KOPT-K1 (cell line): ENCODE data around the gene CELF4.
"Not testable (repeated sequence)": the region's sequence is repeated elsewhere in the genome, so short reads cannot be mapped to it uniquely, and the experiment has no call there.

ENCODE experiments used
- H3K27ac ChIP-seq: fragments of 200-600 bp; sonication (generic); 2 replicates; pipeline ENCODE4 v1.5.1; 2016; ENCODE audit warnings: antibody characterized with exemption, mild to moderate bottlenecking, low read depth, low read length; ENCODE audit not compliant: poor library complexity, severe bottlenecking
- H3K36me3 ChIP-seq: fragments of 200-600 bp; sonication (generic); 2 replicates; pipeline ENCODE4 v1.5.1; 2017; ENCODE audit warnings: antibody characterized with exemption, mild to moderate bottlenecking, low read length, moderate library complexity; ENCODE audit not compliant: insufficient read depth
- H3K9me3 ChIP-seq: fragments of 200-600 bp; sonication (generic); 2 replicates; pipeline ENCODE4 v1.5.1; 2017; ENCODE audit warnings: antibody characterized with exemption, low read length, mild to moderate bottlenecking; ENCODE audit not compliant: insufficient read depth, poor library complexity, severe bottlenecking

Gene CELF4

DNA sequence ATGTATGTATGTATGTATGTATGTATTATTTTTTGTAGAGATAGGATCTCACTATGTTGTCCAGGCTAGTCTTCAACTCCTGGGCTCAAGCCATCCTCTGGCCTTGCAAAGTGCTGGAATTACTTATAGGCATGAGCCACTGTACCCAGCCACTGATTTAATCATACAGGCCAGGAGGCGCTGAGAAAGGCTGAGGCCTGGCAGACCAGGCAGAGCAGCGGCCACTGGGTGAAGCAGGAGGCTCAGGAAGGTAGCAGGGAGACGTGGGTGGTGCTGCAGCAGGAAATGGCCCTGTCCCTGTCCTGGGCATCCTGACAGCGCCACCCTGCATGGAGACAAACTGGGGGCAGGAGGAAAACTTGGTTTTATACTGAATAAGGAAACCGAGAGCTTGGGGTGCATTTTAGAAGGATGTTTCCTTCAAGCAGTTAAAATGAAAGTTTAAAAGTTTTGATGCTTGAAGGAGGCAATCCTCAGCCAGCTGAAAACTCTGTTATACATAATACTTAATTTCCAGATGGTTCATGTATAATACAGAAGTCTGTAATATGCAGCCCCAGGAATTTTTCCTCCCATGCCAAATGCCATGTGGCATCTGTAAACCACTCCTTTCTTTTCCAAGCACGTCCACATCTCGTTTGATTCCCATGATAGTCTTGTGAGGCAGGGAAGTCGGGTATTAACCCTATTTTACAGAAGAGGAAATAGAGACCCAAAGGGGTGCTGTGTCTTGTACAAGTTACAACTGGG, 182.4 kb downstream of the CELF4 start:
- H3K27ac ChIP-seq = no peak overlapping the region
- no peaks in the 10 kb centered on the region for H3K9me3 ChIP-seq
- H3K36me3 ChIP-seq = no peaks in the 10 kb centered on the region

DNA sequence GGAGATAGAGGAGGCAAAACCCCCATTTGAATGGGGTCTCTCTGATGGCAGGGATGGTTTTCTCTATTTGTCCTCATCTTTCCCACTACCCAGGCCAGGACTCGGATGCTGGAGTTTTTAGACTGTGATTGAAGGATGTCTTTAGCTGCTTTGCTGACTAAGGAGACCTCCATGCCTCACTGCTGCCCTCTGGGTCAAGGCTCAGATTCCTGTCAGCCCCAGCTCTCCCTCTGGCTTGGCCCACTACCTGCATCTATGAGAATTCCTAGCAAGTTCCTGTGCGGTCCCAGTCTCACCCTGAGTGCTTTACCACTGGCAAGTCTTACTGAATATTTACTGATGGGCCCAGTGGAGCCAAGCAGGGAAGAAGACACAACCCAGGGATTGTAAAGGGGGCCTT, 184.0 kb downstream of the CELF4 start:
- H3K36me3 ChIP-seq = no peaks in the 10 kb centered on the region
- no peak overlapping the region for H3K27ac ChIP-seq
- H3K9me3 ChIP-seq = no peaks in the 10 kb centered on the region

DNA sequence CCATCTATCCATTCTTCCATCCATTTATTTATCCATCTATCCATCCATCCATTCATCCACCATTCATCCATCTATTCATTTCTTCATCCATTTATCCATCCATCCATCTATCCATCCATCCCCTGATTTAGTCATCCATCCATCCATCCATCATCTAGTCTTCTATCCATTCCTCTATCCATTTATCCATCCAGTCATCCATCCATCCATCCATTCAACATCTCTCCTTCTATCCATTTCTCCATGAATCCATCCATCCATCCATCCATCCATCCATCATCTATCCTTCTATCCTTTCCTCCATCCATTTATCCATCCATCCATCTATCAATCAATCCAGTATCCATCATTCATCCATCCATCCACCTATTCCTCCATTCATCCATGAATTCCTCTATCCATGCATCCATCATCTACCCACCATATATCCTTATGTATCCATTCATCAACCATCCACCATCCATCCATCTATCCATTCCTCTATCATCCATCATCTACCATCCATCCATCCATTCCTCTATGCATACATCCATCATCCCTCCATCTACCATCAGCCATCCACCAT, 185.0 kb downstream of the CELF4 start:
- H3K27ac ChIP-seq = no peak overlapping the region
- H3K9me3 ChIP-seq = no peaks in the 10 kb centered on the region
- H3K36me3 ChIP-seq = no peaks in the 10 kb centered on the region

DNA sequence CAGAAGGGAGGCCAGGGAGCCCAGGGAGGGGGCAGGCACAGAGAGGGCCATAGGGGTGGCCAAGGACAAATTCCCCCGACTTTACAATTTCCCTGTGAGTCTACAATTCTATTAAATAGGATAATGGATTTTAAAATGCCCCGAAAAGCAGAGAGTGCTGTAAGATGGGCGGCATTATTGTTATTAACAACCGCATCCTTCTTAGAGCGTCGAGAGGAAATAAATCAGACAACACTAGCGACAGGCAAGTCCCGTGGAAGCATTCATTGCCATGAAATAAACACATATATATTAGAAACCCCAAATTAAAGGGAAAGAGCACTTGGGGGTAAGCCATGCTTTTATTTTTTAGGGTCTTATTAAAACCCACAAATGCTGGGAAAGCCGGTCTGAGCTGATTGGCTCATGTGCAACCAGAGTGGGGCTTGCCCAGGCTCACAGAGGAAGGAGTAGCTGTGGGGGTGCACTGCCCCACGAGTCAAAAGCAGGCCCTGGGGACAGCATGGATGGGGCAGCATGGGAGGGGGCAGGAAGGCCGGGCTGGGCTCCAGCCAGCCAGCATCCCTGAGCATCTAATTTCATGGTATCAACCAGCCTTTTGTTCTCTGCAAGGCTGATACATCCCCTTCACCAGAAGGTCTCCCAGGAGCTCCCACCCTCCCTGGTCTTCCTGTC, 187.1 kb downstream of the CELF4 start:
- H3K9me3 ChIP-seq = no peaks in the 10 kb centered on the region
- no peak overlapping the region for H3K27ac ChIP-seq
- H3K36me3 ChIP-seq = no peaks in the 10 kb centered on the region

DNA sequence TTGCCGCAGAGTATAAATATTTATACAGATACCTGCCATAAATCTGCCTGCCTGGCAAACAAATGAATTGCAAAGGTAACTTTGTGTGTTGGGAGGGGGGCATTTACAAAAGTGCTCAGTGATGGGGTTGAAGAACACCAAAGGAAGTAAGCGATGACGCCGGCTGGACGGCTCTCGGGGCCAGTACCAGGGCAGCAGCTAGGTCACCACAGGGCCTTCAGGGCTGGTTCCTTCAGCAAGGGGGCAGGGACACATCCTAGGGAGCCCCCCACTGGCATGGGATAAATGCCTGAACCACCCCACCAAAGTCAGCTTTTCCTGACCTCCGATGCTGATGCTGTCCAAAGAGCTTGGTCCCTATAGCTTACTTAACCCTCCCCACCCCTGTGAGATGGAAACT, 190.4 kb downstream of the CELF4 start:
- Histone ChIP-seq H3K27ac (no peak overlapping the region), H3K9me3 (no peaks in the 10 kb centered on the region), H3K36me3 (no peaks in the 10 kb centered on the region)

DNA sequence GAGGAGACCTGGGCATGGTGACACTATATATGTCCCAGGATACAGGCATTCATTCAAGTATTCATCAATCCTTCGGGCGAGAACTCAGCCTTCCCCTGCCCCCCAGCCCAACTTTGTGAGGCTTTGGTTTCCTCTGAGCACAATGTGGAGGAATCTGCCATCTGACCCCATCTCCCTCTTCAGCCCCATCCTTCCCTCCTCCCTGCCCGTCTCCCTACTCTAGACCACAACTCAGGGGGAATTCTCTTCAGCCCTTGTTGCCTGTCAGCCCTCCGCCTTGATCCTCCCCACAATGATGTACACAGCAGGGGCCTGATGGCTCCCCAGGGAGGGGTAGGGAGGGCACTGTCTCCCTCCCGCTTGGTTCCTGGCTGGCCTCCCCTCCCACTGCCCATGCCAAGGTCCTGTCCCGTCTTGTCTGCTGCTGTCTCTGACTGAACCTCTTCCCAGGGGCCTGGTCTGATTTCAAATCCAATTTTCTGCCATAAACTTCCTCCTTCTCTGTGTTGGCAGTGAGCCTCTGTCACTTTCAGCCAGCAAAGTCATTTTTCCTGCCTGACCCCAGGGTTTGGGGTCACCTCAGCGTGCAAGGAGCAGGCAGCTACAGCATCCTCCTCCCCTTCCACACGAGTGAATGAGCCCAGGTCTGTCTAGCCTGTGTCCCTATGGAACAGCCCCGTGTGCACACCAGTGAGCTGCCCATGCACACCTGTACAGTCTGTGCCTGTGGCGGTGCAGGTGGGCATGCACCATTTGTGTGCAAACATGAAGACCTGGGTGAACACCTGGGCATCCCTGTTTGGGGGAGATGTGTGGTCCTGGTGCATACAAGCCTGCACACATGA, 197.3 kb downstream of the CELF4 start:
- Histone ChIP-seq H3K36me3 (no peaks in the 10 kb centered on the region), H3K9me3 (no peaks in the 10 kb centered on the region), H3K27ac (no peak overlapping the region)

DNA sequence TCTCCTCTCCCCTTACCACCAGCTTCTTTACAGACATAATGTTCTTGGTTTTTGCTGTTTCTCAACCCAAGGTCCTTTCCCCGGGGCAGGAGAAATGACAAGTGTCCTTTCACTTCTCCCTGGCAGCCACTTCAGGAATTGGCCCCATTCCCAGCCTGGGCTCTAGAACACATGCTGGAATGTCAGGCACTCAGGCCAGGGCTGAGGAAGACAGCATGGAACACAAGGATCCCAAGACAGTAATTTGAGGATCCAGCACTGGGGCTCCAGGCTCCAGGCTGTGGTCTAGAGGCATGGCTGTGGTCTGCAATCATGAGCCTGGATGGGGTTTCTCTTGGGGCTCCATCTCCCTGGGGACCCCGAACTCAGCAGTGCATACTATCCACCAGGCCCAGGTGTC, 201.4 kb downstream of the CELF4 start:
- Histone ChIP-seq H3K36me3 (no peaks in the 10 kb centered on the region), H3K27ac (no peak overlapping the region), H3K9me3 (no peaks in the 10 kb centered on the region)

DNA sequence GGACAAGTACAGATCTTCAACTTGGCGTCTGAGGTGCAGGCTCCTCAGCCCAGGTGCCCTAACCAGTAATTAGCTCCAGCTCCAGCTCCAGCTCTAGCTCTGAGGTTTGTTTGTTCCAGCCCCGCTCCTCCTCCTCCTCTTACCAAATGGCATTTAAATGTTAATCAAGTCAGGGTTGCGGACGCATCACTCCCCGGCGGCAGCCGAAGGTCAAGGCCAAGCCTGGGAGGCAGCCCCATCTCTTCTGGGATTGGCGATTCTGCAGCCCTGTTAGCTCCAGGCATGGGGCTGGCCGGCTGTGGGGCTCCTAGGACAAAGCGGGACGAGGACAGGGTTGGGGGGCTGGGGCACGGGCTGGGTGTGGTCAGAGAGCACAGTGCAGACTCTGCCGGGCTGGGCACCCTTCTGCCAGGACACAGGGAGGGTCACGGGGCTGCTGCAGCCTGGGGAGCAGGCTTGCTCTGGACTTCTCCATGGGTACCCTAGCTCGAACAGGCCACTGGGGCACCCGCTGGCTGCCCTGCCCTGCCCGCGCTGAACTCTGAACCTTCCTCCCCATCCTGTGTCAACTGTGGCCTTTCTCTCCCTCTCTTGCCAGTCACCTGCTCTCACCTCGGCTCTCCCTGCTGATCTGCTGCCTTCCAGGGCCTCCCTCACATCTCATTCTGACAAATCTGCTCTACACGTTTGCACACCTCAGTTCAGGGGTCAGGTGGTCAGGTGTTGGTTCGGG, 203.3 kb downstream of the CELF4 start:
- Histone ChIP-seq H3K36me3 (no peaks in the 10 kb centered on the region), H3K27ac (no peak overlapping the region), H3K9me3 (no peaks in the 10 kb centered on the region)

DNA sequence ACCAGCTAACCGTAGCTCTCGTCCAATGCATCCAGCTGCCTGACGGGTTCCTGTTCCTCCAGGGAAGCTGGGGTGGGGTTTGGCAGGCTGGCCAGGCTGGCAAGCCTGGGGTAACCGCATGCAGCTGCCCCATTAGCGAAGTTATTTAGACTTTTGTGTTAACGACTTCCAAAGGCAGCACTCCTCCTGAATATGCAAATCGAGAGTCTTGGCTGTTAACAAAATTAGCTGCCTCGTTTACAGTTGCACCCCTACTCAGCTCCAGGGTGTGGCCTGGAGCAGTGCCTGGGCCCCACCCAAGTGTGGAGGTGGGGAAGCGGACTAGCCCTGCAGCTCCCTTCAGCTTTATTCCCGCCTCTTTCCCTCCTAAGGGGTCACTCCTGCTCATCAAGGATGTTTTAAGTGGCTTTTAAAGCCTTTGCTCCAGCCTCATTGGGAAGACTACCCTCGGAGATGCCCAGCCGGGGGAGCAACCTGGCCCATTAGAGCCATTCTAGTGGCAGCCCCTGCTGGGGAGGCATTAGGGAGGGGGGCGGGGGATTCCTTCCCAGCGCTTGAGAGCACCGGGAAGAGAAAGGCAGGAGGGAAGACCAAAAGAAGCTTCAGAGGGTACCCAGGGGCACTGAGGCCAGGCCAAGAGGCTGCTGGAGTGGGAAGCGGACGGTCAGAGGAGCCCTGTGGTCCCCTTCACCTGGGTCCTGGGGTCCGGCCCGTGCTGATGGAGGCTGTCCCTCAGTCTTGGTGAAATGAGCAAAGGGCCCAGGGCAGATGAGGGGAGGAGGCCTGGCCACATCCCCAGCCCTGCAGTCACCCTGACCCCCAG, 204.1 kb downstream of the CELF4 start:
- Histone ChIP-seq H3K27ac (no peak overlapping the region), H3K9me3 (no peaks in the 10 kb centered on the region), H3K36me3 (no peaks in the 10 kb centered on the region)

DNA sequence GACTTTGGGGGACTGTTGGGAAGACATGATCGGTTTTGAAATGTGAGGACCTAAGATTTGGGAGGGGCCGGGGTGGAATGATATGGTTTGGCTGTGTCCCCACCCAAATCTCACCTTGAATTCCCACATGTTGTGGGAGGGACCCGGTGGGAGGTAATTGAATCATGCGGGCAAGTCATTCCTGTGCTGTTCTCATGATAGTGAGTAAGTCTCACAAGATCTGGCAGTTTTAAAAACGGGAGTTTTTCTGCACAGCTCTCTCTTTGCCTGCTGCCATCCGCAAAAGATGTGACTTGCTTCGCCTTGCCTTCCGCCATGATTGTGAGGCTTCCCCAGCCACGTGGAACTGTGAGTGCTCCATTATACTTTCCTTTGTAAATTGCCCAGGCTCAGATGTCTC, 207.5 kb downstream of the CELF4 start:
- H3K9me3 ChIP-seq, H3K27ac ChIP-seq, H3K36me3 ChIP-seq: not testable (repeated sequence)

DNA sequence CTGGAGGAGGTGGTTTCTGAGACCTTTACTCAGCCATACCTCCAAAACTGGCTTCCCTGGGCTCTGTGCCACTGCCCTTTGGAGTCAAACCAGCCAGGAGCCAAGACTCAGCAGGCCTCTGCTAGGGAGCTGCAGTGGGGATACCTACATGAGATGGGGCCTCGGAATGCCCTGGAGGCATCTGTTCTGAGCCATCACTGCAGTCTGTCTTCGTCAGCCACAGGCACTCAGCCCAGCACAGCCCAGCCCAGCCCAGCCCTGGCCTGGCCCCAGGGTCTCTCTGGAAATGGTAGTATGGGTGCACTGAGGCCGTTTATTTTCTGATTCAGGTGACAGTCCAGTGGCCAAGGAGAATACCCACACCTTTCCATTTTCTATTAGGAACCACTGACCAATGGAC, 209.8 kb downstream of the CELF4 start:
- no peaks in the 10 kb centered on the region for H3K36me3 ChIP-seq
- H3K27ac ChIP-seq = no peak overlapping the region
- no peaks in the 10 kb centered on the region for H3K9me3 ChIP-seq

DNA sequence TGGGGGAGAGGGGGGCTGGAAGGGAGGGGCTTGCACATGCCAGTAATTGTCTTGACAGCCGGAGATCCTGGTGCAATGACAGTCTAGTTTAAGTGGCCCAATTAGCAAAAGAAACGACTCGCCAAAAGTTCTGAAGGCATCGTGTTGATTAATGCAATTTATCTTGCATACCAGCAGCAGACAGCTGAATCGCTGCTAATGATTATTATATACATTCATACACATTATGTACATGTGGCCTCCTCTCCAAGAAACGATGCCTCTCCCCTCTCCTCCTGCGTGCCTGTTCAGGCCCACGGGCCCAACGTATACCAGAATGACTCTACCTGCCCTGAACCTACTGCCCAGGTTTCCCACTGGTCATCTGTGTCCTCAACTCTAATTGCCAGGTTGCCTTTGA, 214.5 kb downstream of the CELF4 start:
- Histone ChIP-seq H3K9me3 (no peaks in the 10 kb centered on the region), H3K36me3 (no peaks in the 10 kb centered on the region), H3K27ac (no peak overlapping the region)

DNA sequence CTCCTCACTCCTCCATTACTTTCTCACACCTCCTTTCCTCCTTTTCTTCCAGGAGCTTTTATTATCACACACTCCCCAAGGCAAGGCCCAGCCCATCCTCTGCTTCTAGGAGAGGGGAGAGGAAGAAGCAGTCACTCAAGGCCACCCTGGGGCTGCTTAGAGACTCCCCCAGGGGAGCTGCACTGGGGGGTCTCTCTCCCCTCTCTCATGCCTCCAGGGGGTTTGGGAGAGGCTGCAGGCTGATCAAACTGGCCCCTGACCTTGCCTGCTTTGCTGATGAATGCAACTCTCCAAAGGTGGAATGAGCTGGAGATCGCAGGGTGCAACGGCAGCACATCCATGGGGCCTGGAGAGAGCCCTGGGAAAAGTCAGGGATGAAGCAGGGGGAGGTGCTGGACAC, 216.9 kb downstream of the CELF4 start:
- Histone ChIP-seq H3K27ac (no peak overlapping the region), H3K36me3 (no peaks in the 10 kb centered on the region), H3K9me3 (no peaks in the 10 kb centered on the region)

DNA sequence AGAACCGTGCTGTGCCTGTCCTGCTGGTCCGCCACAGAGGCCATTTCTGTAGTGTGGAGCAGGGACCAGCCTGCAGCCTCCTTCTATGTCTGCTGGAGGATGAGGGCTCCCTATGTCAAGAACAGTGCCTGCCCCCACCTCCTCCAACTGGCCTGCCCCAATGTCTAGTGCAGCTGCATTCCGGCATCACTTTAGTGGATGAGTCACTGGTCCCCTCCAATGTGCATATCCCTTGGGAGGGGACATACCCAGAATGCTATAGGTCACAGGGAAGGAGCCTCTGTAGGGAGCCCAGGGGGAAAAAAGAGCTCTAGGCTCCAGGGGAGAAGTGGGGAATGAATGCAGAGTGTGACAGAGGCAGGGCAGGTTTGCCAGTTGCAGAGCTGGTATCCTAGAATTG, 219.6 kb downstream of the CELF4 start:
- Histone ChIP-seq H3K36me3 (no peaks in the 10 kb centered on the region), H3K27ac (no peak overlapping the region), H3K9me3 (no peaks in the 10 kb centered on the region)
